Occipital lobe (tissue), 2 donors: ENCODE results near the gene ZBED2. TPM values are rescaled to one million over a fixed set of nuclear protein-coding genes. Genes with fewer than 3 reads are reported as not detected.
"Not testable (repeated sequence)": the region's sequence is repeated elsewhere in the genome, so short reads cannot be mapped to it uniquely, and the experiment has no call there.

Experiments used
- DNase-seq: peaks from one replicate; lab custom pipeline; 2025; lab: John Stamatoyannopoulos, UW
- total RNA-seq: library from RNA; depleted of rRNA; stranded (reverse); fragments of >200 nt; gene quantifications from one replicate; pipeline ENCODE4 v1.2.3, GENCODE V29; 2014

The ZBED2 gene
- total RNA-seq, 1 donor from 2014 or later, result not detected

DNA sequence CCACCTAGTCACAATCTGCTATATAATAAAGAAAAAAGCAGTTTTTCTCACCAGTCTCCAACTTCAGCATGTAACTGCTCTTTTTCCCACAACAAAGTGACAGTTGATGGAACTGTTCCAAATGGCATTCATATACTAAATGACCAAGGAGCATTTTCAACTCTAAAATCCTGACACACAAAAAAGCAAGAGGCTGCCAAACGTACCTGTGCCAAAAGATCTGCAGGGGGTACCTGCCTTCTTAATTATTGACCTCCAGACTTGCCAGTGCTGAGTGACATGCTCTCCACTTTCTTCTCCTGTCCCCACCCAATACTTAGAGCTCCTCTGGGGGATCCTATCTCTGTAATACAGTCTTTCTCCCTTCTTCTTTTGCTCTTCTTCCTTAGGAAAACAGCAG is 18.0 kb downstream of the ZBED2 start:
- no peak for DNase-seq

DNA sequence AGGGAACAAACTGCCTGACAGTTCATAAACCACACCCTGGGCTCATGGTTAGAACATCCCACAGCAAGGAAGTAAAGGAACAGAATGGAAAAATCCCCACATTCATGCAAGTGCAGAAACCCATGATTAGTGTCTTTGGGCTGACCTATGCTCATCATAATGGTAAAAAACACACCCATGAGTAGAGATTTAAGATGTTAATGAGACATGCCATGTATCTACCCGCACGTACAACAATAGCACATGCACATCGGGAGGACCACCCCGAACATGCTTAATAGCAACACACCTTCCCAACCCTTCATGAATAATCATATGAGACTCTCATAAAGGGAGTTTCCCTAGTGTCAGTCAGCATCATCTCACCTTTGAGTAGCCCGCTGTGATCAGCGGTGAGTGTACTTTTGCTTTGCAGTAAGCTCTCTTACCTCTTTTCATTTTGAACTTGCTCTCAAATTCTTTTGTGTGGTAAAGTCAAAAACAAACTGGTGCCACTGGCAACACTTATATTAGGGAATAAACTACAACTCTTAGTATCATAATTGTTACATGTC is 23.2 kb downstream of the ZBED2 start:
- DNase-seq, result no peak

DNA sequence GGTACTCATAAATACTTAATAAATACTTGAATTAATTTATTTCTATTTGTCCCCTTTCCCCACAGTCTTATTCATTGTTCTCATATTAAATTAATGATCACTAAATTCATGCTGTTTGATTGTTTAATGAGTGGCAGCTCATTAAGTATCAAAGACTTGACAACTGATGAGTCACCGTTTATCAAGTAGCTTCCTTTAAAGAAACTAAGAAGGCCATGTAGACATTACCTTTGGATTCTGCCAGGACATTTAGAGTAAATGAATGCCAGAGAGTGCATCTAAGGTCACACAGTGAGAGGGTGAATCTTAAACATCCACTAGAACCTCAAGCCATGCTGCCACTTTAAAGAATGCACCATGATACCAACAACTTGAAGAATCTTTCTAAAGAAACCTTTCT is 23.9 kb downstream of the ZBED2 start:
- no peak for DNase-seq

DNA sequence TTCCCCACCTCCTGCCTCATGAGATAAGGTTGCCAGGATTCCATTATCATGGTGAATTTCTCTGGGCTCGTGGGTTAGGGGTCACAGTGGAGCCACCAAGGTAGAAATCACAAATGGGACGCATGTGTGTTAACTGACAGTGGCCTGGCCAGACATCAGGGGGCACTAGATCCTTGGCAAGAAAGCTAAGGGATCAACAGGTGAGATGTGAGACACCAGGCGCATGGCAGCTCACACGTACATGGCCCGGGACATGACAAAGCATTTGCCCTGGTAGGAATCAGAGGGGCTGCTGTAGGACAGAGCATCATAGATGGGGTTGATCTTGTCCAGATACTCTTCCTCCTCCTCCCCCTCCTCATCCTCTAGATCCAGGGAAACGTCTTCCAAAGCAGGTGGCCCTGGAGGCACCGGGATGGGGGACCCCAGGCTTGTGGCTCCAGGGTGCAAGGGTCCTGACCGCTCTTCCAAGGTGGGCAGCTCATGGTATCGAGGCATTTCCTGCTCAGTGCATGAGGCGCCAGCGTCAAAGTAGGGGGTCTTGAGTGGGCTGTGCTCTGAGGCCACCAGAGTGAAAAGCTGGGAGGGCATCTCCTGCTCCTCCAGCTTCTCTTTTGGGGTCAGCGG is 24.6 kb downstream of the ZBED2 start:
- no peak for DNase-seq

DNA sequence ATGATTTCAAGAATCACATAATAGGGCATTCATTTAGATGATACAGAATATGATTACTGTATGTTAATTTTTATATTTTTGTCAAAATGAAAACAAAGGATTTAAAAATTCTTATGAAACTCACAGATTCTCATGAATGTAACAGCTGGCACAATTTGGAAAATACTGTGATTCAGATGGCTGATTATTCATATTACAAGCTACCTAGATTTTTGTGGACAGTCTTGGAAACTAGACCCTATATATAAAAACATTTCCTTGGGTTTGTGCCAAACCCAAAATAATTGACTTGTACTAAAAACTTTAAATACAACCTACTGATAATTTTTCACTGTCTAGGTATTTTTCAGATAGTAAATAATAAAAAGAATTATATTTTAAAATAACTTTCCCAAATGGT is 26.2 kb downstream of the ZBED2 start:
- DNase-seq, result no peak

DNA sequence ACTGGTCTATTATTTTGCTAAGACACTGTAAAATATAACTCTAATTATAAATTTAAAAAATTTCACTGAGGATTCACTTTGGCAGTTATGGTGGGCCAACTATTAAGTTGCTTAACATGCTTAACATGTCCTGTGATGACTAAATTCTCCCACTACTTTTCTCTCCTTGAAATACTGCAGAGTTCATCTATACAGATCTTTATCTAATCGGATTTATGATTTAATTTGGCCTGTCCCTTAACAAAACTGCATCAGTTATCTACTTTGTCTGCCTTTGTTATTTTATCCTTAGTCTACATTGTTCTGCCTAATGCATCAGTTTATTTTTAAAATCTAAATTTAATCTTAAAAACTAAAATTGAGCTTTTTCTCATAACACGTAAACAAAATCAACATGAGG is 26.8 kb downstream of the ZBED2 start:
- DNase-seq, result no peak

DNA sequence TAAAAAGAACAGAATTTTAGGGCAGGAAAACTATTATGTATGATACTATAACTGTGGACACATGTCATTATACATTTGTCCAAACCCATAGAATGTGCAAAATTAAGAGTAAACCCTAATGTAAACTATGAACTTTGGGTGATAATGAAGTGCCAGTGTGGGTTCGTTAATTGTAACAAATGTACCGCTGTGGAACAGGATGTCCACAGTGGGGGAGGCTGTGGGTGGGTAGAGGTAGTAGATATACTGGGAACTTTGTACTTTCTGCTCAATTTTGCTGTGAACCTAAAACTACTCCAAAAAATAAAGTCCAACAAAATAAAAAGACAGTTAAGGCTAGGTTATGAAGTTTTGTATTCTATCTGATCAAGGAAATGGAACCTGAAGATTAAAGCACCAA is 28.3 kb downstream of the ZBED2 start:
- no peak for DNase-seq

DNA sequence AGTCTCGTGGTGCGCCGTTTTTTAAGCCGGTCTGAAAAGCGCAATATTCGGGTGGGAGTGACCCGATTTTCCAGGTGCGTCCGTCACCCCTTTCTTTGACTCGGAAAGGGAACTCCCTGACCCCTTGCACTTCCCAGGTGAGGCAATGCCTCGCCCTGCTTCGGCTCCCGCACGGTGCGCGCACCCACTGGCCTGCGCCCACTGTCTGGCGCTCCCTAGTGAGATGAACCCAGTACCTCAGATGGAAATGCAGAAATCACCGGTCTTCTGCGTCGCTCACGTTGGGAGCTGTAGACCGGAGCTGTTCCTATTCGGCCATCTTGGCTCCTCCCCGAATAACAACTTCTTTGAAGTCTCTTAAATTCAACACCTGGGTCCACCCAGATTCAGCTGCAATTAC is 33.2 kb downstream of the ZBED2 start:
- DNase-seq, result not testable (repeated sequence)

DNA sequence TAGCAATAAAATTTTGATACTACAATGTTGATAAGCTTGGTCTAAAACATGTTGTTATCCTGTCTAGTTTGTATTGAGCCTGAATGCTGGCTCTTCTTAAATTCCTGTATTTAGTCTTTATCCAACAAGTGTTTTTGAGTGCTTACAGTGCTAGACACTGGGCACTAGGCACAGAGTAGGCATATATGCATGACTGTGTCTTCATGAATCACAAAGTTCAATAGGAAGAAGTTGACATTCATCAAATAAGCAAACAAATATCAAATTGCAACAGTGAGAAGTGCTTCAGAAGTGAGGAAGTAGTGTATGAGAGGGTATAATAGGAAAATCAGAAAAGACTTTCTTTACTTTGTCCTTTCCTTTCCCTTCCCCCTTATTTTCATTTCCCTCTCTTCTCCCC is 46.4 kb downstream of the ZBED2 start:
- no peak for DNase-seq

DNA sequence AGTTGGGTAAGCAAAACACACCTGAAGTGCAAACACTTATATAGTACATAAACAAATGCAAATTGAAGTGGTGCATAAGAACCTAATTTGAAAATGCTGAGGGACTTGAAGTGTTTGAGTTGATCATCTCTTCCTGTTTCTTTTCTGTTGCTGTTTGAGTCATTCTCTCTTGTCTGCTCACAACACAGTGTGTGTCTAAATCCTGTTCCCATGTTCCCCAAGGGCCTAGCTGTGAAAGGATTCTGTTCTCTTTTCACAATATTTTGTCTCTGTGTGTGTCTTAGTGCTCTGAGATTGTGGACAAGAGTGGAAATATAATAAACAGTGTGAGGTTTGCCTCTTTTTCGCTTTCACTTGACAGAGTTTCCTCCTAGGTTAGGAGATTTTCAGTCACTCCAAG is 47.1 kb downstream of the ZBED2 start:
- no peak for DNase-seq

DNA sequence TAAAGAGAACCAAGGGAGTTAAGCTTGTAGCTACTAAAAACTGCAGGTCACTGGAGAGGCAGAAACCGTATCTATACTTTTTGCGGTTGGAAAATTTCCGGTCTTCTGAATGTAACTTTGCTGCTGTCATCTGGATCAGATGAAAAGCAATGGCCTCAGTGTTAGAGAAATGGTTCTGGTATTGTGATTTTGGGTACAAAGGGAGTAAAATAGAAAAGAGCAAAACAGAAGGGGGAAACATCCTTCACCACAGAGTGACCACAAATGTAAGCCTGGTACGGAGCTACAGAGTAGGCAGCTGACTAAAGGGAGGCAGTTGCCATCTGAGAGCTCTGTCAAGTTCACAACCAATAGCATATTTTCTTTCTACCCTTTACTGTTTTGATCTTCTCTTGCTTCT is 47.5 kb downstream of the ZBED2 start:
- no peak for DNase-seq

DNA sequence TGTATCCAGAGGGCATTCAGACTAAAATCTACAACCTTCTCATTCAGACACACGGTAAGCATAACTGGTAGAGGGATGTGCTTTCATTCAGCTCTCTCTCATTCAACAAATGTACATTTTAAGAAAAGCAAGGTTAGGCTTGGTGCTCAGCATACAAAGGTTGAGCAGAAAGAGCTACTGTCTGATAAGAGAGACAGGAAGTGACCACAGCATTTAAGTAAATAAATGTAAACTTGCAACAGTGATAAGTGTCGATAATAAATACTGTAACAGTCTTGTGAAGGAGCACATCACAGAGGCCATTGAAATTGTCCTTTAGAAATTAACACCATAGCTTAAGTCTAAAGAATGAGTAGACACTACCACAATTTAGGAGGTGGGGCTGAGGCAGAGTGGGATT is 49.8 kb downstream of the ZBED2 start:
- no peak for DNase-seq

Other genes starting within 250 kb of the ZBED2 start
- not detected for gene CD96, start 53.1 kb downstream of the ZBED2 start, total RNA-seq
- 48.0 TPM for gene PLCXD2, start 79.3 kb upstream of the ZBED2 start, total RNA-seq